ENCODE measurements around the gene CNTFR.
"Not testable (repeated sequence)": the region's sequence is repeated elsewhere in the genome, so short reads cannot be mapped to it uniquely, and the experiment has no call there.

The CNTFR gene, protein sequence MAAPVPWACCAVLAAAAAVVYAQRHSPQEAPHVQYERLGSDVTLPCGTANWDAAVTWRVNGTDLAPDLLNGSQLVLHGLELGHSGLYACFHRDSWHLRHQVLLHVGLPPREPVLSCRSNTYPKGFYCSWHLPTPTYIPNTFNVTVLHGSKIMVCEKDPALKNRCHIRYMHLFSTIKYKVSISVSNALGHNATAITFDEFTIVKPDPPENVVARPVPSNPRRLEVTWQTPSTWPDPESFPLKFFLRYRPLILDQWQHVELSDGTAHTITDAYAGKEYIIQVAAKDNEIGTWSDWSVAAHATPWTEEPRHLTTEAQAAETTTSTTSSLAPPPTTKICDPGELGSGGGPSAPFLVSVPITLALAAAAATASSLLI

DNA sequence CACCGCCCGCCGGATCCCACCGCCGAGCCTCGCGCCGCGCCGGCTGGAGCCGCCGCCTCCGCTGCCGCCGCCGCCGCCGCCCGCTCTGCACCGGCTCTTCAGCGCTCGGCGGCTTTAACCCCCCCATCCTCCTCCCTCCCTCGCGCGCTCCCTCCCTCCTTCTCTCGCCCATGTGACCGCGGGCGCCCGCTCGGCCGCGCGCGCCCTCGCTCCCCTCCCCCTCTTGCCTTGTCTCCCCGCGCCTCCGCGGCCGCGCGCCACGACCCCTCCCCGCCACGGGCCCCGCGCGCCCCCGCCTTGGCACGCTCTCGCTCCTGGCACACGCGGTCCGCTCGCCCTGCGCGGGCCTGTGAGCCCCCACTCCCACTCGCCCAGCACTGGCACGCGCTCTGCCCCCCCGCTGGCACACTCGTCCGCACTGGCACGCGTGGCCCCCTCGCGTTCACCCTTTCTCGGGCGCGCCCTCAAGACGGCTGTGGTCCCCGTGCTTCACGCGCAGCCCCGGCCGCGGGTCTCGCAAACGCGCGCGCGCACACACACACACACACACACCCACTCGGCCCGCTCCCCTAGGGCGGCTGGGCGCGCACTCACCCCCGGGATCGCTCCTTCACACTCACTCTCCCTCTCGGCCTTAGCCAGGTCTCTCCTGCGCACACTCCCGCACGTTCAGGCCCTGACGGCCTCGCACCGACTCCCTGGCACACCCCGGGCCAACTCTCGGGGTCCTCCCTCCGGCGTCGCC, at the start of gene CNTFR:
Gene CNTFR (minus strand): TSS at position 89 of the 745 bp plus-strand sequence. CDS start 20,743 bp downstream, outside the sequence.
- DNase-seq: no peak

- DNase-seq: not testable (repeated sequence)
Observed at GRCh38 chr9:34639322-34639721, 49.8 kb upstream of the CNTFR start.

DNA sequence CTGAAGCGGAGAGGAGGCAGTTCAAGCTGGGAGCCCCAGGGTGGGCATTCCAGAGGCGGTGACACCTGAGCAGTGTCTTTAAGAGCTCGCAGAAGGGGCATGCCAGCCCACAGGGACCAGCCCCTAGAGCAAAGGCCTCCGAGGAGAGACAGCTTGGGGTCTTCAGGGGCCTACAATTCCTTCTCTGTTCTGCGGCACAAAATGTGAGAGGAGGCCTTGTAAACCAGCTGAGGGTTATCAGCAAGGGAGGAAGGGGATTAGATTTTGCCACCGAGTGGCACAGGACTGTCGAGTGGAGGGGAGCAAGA, 48.6 kb upstream of the CNTFR start:
- DNase-seq: no peak

- DNase-seq: peak; percentile 90 to 92
Observed at GRCh38 chr9:34637356-34638137, 48.0 kb upstream of the CNTFR start, which contains the start of gene SIGMAR1. Gene SIGMAR1, minus strand, starts transcription at chr9:34637787. Its CDS starts 90 bp downstream, at chr9:34637697.

DNA sequence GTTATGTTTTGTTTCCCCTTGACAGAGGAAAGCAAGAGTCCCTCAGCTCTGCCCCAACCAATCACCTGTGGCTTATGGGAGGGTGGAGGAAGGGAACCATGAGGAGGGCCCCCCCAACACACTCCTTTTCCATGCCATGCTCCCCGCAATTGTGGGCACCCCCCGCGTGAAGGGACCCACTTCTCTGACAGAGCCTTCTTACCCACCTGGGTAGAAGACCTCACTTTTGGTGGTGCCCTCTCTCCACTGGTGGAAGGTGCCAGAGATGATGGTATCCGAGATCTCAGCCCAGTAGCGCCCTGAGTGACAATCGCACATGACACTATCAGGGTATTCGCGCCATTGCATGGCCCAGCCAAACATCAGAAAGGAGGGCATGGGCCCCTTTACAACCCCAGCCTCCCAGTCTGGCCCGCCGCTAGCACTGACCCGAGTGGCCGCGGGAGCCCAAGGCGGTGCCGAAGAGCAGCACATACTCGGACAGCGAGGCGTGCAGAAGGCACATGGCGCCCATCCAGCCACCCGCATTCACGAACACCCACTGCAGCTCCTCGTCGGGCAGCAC, 47.3 kb upstream of the CNTFR start:
- peak in 1 of 2 donors; percentile 14 for DNase-seq

- no peak for DNase-seq
Observed at GRCh38 chr9:34635556-34635955, 46.0 kb upstream of the CNTFR start.

DNA sequence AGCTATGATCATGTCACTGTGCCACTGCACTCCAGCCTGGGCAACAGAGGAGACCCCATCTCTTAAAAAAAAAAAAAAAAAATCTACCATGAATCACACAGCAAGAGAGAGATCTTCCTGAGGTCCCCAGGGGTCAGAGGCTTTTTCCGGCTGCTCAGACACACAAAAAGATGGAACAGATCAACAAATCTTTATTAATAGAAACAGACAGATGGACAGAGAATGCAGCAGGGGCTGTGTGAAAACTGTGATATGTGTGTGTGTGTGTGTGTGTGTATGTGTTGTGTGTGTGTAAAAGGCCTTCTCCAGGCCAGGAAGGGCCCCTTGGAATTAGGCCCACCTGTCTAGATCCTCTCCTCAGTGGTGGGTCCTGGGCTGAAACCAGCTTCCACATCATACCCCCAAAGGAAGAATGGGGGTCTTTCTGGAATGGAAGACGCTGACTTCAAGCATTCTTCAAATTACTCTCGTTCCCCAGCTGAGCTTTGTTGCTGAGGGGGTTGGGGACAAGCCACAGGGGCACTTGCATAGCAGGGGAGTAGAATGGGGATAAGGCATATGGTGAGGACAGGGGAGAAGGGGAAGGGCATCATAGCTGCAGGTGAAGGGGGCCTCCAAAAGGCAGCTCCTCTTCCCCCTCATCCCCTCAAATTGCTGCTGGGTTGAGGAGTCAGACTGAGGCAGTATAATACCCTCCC, 45.2 kb upstream of the CNTFR start:
- no peak for DNase-seq

- peak; percentile 68 to 72 for DNase-seq
Observed at GRCh38 chr9:34633851-34634550, 44.5 kb upstream of the CNTFR start.

- DNase-seq: no peak
Observed at GRCh38 chr9:34633166-34633565, 43.6 kb upstream of the CNTFR start.

DNA sequence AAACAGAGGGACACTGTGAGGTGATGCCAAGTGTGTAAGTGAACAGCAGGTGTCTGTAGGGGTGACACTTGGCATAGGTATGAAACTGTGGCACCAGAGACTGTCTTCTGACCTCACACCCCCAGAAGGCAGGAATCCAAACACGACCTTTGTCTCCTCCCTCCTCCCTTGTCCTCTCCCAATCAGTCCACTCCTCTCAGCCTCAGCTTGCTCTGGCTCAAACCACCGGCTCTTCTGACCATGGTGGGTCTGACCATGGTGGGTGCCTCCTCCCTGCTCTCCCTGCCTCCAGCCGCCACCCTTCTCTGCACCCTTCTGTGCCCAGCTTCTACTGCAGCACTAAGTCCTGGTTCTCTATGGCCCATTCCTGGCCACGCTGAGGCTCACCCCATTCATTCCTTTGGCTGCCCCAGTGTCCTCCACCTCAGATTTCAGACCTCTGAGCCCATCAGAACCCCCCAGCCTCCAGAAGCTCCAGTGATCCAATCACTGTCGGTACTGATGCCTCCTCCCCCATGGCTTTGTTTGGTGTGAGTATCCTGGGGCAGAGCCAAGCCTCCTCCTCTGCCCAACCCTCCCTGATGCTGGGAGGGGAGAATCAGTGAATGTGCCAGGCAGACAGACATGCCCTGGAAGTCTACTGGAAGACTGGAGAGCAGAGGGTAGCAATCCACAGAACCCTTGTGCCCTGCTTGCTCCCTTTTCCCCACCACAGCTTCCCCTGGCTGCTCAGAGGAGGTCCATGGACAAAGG, 41.1 kb upstream of the CNTFR start:
- no peak for DNase-seq

DNA sequence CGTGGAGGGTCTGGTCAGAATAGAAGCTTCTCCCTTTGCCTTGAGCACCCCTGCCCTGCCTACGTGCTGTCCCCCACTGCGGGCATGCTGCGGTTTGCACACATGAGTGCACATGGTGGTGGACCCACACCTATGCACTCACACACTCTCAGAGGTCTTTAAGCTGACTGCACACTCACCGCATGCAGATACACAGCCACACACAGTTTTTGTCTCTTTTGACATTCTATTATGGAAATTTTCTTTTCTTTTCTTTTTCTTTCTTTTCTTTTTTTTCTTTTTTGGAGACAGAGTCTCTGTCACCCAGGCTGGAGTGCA, 39.9 kb upstream of the CNTFR start:
- DNase-seq: no peak

- DNase-seq: peak in 1 of 2 donors; percentile 41
Observed at GRCh38 chr9:34628656-34629490, 39.3 kb upstream of the CNTFR start, which contains the start of gene ARID3C. Gene ARID3C, minus strand, starts transcription at chr9:34629066. Its CDS starts 1,052 bp downstream, at chr9:34628014.

GRCh38 chr9:34627716-34628655, 38.5 kb upstream of the CNTFR start:
- no peak for DNase-seq

- no peak for DNase-seq
Observed at GRCh38 chr9:34625186-34625486, 35.6 kb upstream of the CNTFR start.

- no peak for DNase-seq
Observed at GRCh38 chr9:34624475-34625185, 35.1 kb upstream of the CNTFR start.

- DNase-seq: no peak
Observed at GRCh38 chr9:34623374-34624235, 34.1 kb upstream of the CNTFR start.

Measured in stimulated activated CD4-positive, alpha-beta T cell treated with anti-CD3 and anti-CD28 coated beads, Interleukin-2, amount 100 ng/mL, for 48 hours (primary cell).